HG03469 (cell line): ENCODE data around the gene ALX3.

Experiments used
- ATAC-seq: cut with Tn5 transposase; IDR thresholded peaks from one replicate; pipeline ENCODE4 v1.9.1; 2021; ENCODE audit warnings: mild to moderate bottlenecking, moderate library complexity, moderate number of reproducible peaks; ENCODE audit not compliant: unreplicated experiment

ALX3 gene

DNA sequence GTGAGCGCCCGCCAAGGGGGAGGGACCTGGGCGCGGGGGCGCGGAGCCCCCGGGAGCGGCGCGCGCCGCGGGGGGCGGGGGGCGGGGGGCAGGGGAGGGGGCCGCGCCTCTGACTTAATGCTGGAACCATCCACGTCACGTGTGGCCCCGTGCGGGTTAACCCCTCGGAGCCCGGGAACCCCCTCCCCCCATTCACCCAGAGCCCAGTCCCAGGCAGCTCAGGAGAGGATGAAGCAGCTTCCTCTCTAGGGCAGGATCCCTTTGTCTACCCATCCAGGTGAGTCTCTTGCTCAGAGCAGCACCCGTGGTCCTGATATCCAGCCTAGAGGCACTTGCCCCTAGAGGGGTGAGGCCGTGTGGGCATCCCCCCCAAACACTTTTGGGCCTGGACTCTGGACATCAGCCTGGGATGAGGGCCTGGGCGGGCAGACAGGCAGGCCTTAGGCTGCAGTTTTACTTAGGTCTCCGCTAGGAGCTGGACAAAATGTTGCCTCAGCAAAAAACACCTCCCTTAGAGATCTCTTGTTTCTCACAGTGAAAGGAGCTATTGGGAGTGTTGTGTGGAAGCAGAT lies at the start of gene ALX3:
Gene ALX3 (minus strand): TSS at position 2 of the 572 bp plus-strand sequence. CDS start 60 bp downstream, outside the sequence.
- no peak for ATAC-seq

DNA sequence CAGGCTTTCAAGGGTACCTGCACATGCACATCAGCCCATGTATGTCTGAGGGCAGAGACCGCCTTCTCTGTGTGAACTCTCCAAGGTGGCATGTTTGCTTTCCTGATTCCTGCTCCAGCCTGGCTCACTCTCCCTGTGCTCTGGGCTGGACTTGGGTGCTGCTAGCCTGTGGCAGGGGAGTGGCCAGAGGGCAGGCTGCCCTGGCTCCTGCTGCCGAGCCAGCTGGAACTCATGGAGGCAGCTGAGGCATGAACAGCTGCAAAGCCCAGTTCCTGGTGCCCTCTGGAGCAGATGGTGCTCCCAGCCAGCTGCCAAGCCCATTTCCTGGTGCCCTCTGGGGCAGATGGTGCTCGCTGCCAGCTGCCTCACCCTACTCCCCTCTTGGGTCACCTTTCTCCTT lies 49.4 kb upstream of the ALX3 start:
- no peak for ATAC-seq

DNA sequence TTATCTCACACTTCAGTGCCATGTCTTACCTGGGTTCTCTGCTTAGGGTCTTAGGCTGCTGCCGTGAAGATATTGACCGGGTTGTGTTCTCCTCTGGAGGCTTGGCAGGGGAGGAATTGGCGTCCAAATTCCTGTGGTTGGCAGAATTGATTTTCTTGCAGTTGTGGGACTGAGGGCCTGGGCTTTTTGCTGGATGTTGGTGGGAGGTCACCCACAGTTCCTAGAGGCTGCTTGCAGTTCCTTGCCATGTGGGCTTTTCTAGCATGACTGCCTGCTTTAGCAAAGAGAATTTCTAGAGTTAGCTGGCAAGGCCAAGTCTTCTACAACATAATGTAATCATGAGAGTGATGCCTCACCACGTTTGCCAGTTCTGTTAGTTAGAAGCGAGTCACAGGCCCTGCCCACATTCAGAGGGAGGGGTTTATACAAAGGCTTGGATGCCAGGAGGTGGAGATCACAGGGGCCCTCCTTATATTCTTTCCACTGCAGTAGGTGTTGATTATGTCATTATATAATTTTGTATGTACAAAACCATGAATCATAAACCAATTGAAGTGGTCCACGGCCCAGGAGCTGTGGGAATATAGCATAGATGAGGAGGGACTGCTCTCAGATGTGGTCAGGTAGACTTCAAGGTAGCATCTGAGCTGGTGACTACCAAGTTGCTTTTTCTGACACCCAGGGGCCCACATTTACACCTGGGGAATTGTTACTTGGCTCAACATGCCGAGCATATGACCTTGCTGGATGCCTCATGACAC lies 48.3 kb upstream of the ALX3 start:
- no peak for ATAC-seq

DNA sequence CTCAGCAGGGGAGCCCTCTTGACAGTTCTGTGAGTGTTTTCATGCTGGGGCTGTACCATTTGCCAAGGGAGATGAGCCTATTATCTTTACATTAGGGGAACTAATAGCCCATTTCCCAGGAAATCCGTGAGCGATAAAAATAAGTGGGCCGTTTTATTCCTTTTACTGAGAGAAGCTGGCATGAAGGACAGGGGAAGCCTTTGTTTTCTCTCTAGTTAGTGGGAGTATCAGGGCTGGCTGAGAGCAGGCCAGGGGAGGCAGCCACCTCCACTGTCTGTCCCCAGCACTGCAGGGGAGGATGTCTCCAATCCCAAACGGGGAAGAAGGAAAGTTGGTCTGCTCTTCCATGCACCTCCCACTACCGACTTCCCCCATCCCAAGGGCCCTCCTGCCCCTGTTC lies 44.3 kb upstream of the ALX3 start:
- ATAC-seq: no peak

DNA sequence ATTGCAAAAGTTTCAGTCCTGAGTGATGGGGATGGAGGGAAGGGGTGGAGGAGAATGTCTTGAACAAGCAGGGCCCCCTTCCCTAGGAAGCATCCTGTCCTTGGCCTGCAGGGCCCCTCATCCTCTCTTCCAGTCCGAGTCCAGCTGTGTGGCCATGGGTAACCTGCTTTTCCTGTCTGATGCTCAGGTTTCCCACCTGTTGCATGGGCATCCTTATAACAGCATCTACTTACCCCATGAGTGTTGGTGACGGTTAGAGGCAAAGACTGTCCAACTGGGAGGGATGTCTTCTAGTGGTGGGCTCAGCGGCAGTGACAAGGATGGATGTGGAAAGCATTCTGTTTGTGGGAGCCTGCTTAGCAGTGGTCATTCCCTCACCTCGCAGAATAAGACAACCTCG lies 43.7 kb upstream of the ALX3 start:
- no peak for ATAC-seq

DNA sequence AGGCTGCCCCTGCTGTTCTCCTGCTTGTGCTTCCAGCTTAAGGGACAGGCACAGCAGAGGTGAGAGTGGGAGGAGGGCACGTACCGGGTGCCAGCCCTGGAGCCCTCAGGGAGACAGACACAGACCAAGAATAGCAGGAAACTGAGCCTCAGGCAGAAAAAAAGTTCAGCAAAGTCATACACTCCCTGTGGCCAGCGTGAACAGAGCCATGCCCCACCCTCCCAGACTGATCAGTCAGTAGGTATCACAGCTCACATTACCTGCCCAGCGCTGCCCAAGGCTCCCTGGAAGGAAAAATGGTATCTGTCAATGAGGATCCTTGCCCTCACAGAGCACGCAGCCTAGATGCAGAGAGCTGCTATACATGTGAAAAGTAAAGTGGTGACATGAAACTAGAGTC lies 43.1 kb upstream of the ALX3 start:
- no peak for ATAC-seq

DNA sequence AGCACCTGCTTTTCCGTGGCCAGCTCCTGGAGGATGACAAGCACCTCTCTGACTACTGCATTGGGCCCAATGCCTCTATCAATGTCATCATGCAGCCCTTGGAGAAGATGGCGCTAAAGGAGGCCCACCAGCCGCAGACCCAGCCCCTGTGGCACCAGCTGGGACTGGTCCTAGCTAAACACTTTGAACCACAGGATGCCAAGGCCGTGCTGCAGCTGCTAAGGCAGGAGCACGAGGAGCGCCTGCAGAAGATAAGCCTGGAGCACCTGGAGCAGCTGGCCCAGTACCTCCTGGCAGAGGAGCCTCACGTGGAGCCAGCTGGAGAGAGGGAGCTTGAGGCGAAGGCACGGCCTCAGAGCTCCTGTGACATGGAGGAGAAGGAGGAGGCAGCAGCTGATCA lies 42.2 kb upstream of the ALX3 start:
- ATAC-seq: no peak

DNA sequence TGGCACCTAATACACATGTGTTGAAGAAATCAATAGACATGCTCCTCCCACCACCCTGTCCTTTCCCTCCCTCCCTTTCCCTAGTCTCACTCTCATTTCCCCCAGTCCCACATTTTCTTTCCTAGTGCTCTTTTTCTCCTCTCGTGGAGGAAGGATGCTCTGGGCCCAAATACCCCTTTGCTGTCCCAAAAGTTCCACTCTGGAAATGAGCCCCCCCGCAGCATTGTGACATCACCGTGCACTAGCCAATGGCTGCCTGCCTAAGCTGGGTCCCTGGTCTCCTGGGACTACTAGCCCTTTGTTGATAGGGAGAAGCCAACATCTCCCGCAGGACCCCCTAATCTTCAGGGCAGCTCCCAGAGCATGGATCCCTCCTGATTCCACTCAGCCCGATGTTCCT lies 41.7 kb upstream of the ALX3 start, which contains the start of gene UBL4B:
Gene UBL4B (plus strand): TSS at position 301 of the 400 bp plus-strand sequence. CDS start 92 bp downstream, at position 393.
- ATAC-seq: no peak

DNA sequence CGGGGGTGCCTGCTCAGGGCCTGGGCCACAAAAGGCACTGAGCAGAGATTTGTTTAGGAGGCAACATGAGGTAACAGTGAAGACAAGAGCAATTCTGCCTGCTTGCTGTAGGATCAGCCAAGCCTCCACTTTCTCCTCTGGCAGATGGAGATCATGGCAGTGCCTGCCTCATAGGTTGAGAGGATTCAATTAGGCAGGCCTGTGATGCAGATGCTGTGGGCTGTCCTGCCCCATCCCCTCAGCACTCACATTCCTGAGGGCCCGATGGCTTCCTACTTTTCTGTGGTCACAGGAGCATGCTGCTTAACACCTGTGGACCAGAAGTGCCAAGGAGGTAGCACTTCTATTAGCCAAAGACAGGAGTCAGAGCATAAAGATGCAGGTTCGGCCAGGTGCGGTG lies 40.6 kb upstream of the ALX3 start:
- ATAC-seq: no peak

DNA sequence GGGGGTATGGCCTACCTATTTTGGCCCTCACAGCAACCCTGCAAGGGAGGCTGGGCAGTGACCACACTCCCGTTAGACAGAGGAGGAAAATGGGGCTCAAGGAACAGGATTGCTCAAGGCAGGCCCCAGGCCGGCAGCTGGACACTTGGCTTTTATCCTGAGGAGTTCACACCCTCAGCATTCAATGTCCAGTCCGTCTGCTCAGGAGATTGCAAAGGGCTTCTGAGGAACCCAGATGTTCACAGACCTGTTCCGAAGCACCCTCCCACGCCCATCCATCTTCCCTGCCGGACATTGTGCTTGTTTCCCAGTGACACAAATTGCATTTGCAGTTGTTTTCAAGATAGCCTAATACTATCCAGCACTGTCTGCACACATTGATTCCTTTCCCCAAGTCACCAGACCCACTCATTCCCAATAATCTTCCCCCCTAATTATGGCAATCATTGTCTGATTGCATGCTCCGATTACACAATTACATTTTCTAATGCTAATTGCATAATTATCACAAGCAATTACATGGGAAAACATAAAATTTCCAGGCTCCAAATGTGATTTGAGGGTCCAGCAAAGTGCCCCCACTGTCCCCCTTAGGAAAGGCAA lies 37.5 kb upstream of the ALX3 start:
- no peak for ATAC-seq

DNA sequence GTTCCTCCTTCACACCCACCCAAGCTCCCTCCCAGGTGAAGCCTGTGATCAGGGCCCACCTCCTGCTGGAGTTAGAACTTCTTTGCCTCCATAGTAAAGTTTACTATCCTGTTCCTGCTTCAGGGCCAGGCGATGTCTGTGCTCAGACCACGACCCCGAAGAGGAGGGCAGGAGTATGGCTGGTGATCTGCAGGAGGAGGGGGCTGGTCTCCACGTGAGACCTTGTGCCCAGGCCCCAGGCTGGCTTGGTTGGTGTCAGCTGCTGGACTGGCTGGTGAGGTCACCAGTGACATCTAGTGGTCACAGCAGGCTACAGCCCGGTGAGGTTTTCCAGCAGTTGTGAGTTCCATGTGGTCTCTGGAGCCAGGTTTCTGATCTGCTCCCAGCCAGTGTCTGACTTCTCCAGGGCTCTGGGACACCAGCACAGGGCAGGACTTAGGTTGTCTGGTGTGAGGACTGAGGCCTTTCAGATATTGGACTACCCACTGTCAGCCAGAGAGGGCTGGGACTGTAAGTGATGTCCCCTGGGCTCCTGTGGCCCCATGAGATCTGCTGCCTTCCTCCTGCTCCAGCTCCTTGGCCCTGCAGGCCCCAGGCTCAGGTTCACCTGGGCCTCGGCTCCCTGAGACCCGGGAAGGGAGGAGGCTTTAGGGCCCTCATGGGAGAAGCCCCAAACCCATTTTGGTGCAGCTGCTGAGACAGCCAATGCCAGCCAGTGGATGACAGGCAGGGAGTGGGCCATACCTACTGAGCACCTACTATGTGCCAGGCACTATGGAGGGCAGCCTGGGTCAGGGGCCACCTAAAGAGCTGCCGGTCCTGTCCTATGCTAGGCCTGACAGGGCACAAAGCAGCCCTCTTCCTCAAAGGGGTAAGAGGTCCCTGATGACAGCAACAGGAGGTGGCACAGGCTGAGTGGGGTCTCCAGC lies 35.8 kb upstream of the ALX3 start:
- ATAC-seq: no peak

DNA sequence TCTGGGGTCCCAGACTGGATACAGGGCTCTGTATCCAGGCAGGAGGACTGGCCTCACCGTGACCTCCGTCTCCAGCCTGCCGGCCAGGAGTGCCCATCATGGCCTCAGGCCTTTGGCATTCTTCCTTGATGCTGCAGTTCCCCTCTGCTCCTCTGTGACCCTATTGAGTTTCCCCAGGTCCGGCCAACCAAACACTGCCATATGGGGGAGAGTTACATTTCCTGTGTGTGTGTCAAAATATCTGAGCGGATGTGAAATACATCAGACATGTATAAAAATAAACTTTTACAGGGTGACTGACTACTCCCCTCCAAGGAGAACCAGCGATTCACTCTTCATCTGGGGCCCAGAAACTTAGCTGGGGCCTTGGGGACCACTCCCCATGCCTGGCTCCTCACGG lies 31.6 kb upstream of the ALX3 start:
- no peak for ATAC-seq

DNA sequence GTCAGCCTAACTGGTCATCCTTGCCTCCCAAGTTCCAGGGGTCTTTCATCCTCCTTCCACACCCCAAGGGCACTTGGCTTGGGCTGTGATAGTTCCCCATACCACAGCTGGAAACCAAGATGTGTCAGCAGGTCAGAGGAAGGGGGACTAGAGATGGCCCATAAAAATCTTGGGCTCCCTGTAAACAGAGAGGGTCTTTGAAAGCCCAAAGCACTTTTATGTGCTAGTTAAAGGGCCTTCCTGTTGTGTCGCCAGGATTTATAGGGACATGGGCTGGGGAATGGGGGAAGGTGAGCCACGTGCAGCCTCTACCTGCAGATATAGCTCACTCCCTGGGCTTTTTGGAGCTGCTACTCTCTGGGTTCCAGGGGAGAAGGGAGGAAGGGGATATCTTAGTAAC lies 29.9 kb upstream of the ALX3 start:
- no peak for ATAC-seq

DNA sequence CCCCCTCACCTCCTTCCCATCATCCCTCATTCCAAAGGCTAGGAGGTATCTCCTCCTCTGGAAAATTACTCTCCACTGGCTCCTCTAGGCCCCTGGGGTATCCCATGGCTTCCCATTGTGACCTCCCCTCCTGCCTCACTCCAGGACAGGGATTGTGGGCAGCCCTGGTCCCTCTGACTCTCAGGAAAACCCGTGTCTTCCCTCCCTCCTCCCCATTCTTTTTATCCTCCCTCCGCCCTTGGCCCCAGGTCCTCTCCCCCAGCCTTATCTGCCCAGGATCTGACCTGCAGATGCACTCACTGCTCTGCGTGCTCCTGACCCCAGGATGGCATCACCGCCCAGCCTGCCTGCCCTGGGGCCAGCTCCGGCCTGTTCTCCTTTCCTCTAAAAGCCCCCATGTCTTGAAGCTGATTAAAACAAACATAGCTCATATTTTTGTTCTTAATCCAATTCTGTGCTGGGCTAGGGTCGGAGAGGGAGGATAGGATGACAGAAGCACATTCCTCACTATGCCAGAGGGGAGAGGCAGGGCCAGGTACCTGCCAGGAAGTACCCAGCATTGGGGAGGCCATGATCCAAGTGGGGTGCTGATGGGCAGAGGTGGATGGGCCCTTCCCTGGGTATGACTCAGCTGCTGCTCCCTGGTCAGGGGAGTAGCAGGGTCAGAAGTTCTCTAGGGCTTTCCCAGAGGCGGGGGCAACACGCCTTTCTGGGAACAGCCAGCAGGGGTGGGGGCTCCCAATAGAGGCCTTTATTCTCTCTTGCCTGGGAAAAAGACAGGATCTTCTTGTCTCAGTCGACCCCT lies 28.0 kb upstream of the ALX3 start:
- ATAC-seq: no peak

DNA sequence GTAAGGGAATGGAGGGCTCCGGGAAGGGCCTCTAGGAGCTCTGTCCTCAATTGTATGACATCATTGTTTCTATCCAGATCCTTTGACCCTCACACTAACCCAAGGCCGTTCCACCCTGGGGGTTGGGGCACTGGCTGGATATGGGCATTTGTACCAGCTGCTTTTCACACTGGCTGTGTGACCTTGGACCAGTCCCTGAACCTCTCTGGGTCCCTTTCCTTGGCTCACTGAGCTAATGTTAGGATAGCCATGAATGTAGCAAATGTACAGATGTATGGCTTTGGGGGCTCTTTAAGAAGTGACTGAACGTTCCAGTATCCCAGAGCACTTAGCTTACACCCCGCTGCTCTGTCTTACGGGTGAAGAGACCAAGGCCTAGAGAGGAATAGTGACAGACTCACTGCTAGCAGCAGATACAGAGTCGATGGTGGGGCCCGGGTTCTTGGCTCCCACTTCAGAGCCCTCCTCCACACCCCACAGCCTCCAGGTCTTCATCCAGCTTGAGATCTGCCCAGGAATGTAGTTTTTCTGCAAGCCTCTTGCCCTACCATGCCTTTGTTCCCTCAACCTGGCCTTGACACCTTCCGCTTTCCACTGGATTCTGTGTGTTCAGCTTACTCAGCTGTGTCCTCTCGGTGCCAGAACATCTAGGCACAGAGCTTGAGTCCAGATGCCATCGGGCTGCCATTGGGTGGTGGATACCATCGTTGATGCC lies 27.2 kb upstream of the ALX3 start:
- no peak for ATAC-seq

DNA sequence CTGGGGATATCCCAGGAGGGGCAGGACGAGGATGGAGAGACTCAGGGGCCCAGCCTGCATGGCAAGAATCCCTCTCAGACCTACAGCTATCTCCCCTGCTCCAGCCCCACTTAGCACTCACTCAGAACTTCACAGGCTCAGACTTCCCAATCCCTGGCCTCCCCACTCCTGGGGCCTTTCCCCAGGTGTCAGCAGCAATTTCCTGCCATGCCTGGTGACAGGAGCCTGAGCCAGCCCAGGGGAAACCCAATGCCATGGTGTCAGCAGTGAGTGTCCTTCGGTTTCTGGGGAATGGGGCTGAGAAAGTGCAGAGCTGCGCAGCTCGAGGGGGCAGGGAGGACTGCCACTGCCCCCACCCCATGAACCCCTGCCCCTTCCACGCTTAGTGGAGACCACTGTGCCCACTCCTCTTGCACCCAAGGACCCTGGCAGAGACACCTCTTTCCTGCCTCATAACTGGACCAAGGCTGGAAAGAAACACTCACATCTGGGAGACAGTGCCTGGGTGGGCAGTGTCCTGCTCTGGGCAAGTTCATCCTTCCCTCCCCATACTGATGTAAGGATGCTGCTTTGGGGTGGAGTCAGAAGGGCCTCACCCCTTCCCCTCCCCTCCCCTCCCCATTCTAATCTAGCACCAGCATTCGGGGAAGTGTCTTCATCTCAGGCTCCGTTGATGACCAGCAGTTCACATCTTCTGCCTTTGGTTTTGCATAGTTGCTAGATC lies 24.6 kb upstream of the ALX3 start:
- ATAC-seq: no peak

DNA sequence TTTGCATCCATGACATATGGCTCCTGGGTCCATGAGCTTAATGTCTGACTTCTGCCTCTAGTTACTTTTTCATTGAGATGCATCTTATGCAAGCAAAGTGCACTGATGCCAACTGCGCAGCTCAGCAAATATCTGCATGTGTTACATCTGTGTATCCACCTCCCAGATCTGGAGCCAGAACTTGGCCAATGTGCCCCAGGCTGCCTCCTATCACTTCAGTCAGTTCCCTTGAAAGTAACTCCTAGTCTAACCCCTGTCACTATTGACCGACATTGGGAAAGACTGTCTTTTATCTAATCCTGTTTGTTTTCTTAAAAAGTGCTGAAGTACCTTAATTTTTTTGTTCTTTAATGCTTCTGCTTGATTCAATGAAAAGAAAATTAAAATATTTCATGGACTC lies 22.5 kb upstream of the ALX3 start:
- no peak for ATAC-seq

DNA sequence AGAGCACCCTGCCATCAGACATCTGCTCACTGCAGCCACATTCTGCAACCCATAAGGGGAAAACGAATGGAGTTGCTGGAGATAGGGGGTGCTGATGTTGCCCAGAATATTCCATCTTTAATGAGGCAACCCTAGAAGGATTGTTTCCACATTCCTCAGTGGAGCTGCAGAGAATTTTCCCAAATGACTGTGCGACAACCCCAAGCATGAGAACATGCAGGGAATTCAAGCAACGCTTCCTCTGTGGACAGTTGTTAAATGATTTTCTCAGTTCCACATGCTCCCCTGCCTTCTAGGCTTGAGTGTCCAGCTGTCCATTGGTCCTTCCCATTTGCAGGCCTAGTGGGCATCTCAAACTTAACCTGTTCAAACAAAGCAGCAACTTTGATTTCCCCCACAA lies 21.3 kb upstream of the ALX3 start:
- ATAC-seq: no peak

DNA sequence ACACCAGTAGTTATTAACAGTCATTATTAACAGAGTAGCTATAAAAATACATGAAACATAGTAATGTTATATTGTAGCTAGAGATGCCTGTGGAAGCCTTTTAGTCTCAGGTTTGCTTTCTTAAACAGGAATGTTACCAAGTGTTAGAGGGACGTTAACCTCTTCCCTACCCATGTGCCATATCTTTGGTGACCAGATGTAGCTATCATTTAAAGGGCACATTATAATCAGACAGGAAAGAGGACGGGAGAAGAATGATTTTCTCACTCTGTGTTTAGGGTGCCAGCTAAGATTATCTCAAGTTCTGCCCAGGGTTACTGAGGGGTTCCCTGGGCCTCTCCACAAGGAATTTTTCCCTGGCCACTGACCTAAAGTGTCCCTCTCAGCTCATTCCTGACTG lies 20.9 kb upstream of the ALX3 start:
- ATAC-seq: no peak
